GM23338 (cell line): ENCODE results near the gene NR2E3. TPM values are rescaled to one million over a fixed set of nuclear protein-coding genes. Genes with fewer than 3 reads are reported as not detected.

Experiments used
- ATAC-seq: fragments of 200-7000 bp; cut with Tn5 transposase; 3 replicates; pipeline ENCODE4 v1.9.1; 2020
- DNase-seq: peaks from one replicate; pipeline ENCODE4 v3.0.0-alpha.2; 2015; ENCODE audit warnings: low spot score
- H2AFZ ChIP-seq: fragments of 200-600 bp; sonication (generic); 2 replicates; pipeline ENCODE4 v1.8.0; 2016; ENCODE audit warnings: antibody characterized with exemption, mild to moderate bottlenecking, moderate library complexity
- H3F3A ChIP-seq: fragments of 200-600 bp; sonication (generic); replicated peaks from 2 replicates; pipeline ENCODE4 v1.8.0; 2017; ENCODE audit warnings: antibody characterized with exemption, mixed run types, low read depth
- H3K27ac ChIP-seq: fragments of 200-600 bp; sonication (generic); 2 replicates; pipeline ENCODE4 v1.6.1; 2016; ENCODE audit warnings: low read depth
- H3K27me3 ChIP-seq: fragments of 200-600 bp; sonication (generic); 2 replicates; pipeline ENCODE4 v1.8.0; 2016; ENCODE audit warnings: mild to moderate bottlenecking, mixed run types, moderate library complexity; ENCODE audit not compliant: insufficient read depth
- H3K36me3 ChIP-seq: fragments of 200-600 bp; sonication (generic); 2 replicates; pipeline ENCODE4 v1.8.0; 2016; ENCODE audit warnings: mild to moderate bottlenecking; ENCODE audit not compliant: insufficient read depth
- H3K4me1 ChIP-seq: fragments of 200-600 bp; sonication (generic); 2 replicates; pipeline ENCODE4 v1.8.0; 2016; ENCODE audit warnings: mild to moderate bottlenecking, moderate library complexity; ENCODE audit not compliant: insufficient read depth
- H3K4me2 ChIP-seq: fragments of 200-600 bp; sonication (generic); 2 replicates; pipeline ENCODE4 v1.7.1; 2017; ENCODE audit warnings: mixed run types
- H3K4me3 ChIP-seq: fragments of 200-600 bp; sonication (generic); 2 replicates; pipeline ENCODE4 v1.6.1; 2016; ENCODE audit warnings: mixed run types
- H3K79me2 ChIP-seq: fragments of 200-600 bp; sonication (generic); replicated peaks from 2 replicates; pipeline ENCODE4 v1.8.0; 2017; ENCODE audit warnings: mild to moderate bottlenecking; ENCODE audit not compliant: insufficient read depth
- H3K9me2 ChIP-seq: fragments of 200-600 bp; sonication (generic); 2 replicates; pipeline ENCODE4 v1.8.0; 2017; ENCODE audit not compliant: insufficient read depth
- H4K20me1 ChIP-seq: fragments of 200-600 bp; sonication (generic); replicated peaks from 2 replicates; pipeline ENCODE4 v1.8.0; 2017; ENCODE audit warnings: mild to moderate bottlenecking; ENCODE audit not compliant: insufficient read depth
- H3K27ac Mint-ChIP-seq: 2 replicates; pipeline ENCODE4 v1.8.0; 2020; ENCODE audit warnings: inconsistent platforms, mild to moderate bottlenecking, moderate library complexity, mixed read lengths
- H3K27me3 Mint-ChIP-seq: 3 replicates; pipeline ENCODE4 v1.8.0; 2022; ENCODE audit warnings: low read depth, mild to moderate bottlenecking, moderate library complexity, mixed read lengths, inconsistent platforms; ENCODE audit not compliant: insufficient read depth, poor library complexity
- H3K36me3 Mint-ChIP-seq: 3 replicates; pipeline ENCODE4 v1.8.0; 2021; ENCODE audit warnings: low read depth, mild to moderate bottlenecking, inconsistent platforms, moderate library complexity, mixed read lengths
- H3K4me1 Mint-ChIP-seq: 3 replicates; pipeline ENCODE4 v1.8.0; 2020; ENCODE audit warnings: mild to moderate bottlenecking, inconsistent platforms, mixed read lengths
- H3K4me3 Mint-ChIP-seq: 3 replicates; pipeline ENCODE4 v1.8.0; 2021; ENCODE audit warnings: moderate library complexity, mild to moderate bottlenecking, inconsistent platforms, mixed read lengths
- H3K9me3 Mint-ChIP-seq: 3 replicates; pipeline ENCODE4 v1.8.0; 2020; ENCODE audit warnings: moderate library complexity, mild to moderate bottlenecking, inconsistent platforms, mixed read lengths
- EZH2 ChIP-seq: fragments of 200-600 bp; sonication (generic); IDR thresholded peaks from one replicate; pipeline ENCODE4 v1.8.0; 2017; ENCODE audit warnings: antibody characterized with exemption, mild to moderate bottlenecking, low read depth; ENCODE audit not compliant: unreplicated experiment
- EZH2phosphoT487 ChIP-seq: fragments of 200-600 bp; sonication (generic); IDR thresholded peaks from one replicate; pipeline ENCODE4 v1.8.1; 2018; ENCODE audit warnings: antibody characterized with exemption; ENCODE audit not compliant: unreplicated experiment
- JUNB ChIP-seq: IDR thresholded peaks from one replicate; pipeline ENCODE4 v1.6.1; 2016; ENCODE audit warnings: antibody characterized with exemption; ENCODE audit not compliant: unreplicated experiment
- POLR2AphosphoS5 ChIP-seq: IDR thresholded peaks from 2 replicates; pipeline ENCODE4 v1.6.1; 2016; ENCODE audit warnings: antibody characterized with exemption, low read depth
- REST ChIP-seq: IDR thresholded peaks from one replicate; pipeline ENCODE4 v1.6.1; 2018; ENCODE audit warnings: antibody characterized with exemption; ENCODE audit not compliant: unreplicated experiment
- ZNF114 ChIP-seq: fragments of 250-450 bp; sonication (Bioruptor Pico); IDR thresholded peaks from 2 replicates; pipeline ENCODE4 v1.5.0; 2020; ENCODE audit warnings: mild to moderate bottlenecking, moderate library complexity
- ZNF331 ChIP-seq: fragments of 250-450 bp; sonication (Bioruptor Pico); IDR thresholded peaks from 2 replicates; pipeline ENCODE4 v1.5.0; 2020; ENCODE audit warnings: low read depth, mild to moderate bottlenecking, moderate library complexity
- ZNF462 ChIP-seq: fragments of 250-450 bp; sonication (Bioruptor Pico); IDR thresholded peaks from 2 replicates; pipeline ENCODE4 v1.5.0; 2020; ENCODE audit warnings: mild to moderate bottlenecking, moderate library complexity
- polyA plus RNA-seq: library from polyadenylated mRNA; unstranded; fragments of >200 nt; fragmentation: Nextera tagmentation; extraction: Ambion mirVana; gene quantifications from 2 replicates; pipeline ENCODE4 v1.2.1, GENCODE V29; 2016
- total RNA-seq: library from RNA; depleted of rRNA; stranded (reverse); fragments of >200 nt; shearing (Covaris generic); gene quantifications from 2 replicates; pipeline ENCODE4 v1.2.3, GENCODE V29; 2014

Gene NR2E3
- total and polyA plus RNA-seq, 2 experiments from 2014 or later, result 1.3 to 1.4 TPM

- TF ChIP-seq ZNF462 (CRISPR knock-in tag) (no peak), EZH2 (no peak), ZNF331 (CRISPR knock-in tag) (no peak), JUNB (no peak), POLR2AphosphoS5 (no peak)
These were observed 28.4 kb upstream of the NR2E3 start (continued) for GRCh38 chr15:71781965-71782265.

- H3K4me1 Mint-ChIP-seq, result peaks cover 12% of the 10 kb centered on the region
- Histone ChIP-seq H3K4me3 (no peak overlapping the region), H2AFZ (no peak overlapping the region), H4K20me1 (no peaks in the 10 kb centered on the region), H3K9me2 (no peaks in the 10 kb centered on the region), H3K27ac (no peak overlapping the region), H3K79me2 (no peaks in the 10 kb centered on the region), H3F3A (no peaks in the 10 kb centered on the region), H3K27me3 (no peaks in the 10 kb centered on the region), H3K36me3 (no peaks in the 10 kb centered on the region), H3K4me2 (no peak overlapping the region), H3K4me1 (no peaks in the 10 kb centered on the region)
- peaks cover 4% of the 10 kb centered on the region for H3K27me3 Mint-ChIP-seq
- ATAC-seq, result no peak
- no peak overlapping the region; the same call in 1 of the 2 replicates for H3K27ac Mint-ChIP-seq
- no peak overlapping the region for H3K4me3 Mint-ChIP-seq
- H3K9me3 Mint-ChIP-seq, result no peaks in the 10 kb centered on the region
- no peak for DNase-seq
- H3K36me3 Mint-ChIP-seq, result no peaks in the 10 kb centered on the region
- TF ChIP-seq EZH2phosphoT487 (no peak), POLR2AphosphoS5 (no peak), ZNF114 (CRISPR knock-in tag) (no peak), REST (no peak), JUNB (no peak)
These were observed 27.8 kb upstream of the NR2E3 start for GRCh38 chr15:71782422-71783165.
